GM12874 (cell line): Measurements from ENCODE around the gene LRRN4.

ENCODE experiments used
- TF ChIP-seq, protein P1 (sequence below): IDR thresholded peaks from 2 replicates; pipeline ENCODE4 v1.5.1; 2011; ENCODE audit warnings: low read depth, mild to moderate bottlenecking, control low read depth, low read length, moderate library complexity; ENCODE audit not compliant: insufficient read depth

Gene LRRN4

DNA sequence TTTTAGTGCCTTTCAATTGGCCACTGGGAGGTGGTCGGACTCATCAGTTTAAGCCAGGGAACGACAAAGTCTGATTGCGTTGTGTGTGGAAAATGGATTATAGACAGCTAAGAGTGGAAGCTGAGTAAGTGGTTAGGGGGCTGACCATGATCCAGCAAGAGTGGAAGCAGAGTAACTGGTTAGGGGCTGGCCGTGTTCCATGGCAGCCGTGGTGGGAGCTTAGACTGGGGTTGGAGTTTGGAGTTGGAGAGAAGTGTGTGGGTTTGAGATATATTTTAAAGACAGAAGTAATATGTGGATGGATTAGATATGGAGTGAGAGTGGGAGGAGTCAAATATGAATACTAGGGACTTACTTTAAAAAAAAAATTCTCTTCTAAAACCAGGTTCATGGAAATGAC is 41.7 kb downstream of the LRRN4 start:
- TF ChIP-seq, protein P1, sequence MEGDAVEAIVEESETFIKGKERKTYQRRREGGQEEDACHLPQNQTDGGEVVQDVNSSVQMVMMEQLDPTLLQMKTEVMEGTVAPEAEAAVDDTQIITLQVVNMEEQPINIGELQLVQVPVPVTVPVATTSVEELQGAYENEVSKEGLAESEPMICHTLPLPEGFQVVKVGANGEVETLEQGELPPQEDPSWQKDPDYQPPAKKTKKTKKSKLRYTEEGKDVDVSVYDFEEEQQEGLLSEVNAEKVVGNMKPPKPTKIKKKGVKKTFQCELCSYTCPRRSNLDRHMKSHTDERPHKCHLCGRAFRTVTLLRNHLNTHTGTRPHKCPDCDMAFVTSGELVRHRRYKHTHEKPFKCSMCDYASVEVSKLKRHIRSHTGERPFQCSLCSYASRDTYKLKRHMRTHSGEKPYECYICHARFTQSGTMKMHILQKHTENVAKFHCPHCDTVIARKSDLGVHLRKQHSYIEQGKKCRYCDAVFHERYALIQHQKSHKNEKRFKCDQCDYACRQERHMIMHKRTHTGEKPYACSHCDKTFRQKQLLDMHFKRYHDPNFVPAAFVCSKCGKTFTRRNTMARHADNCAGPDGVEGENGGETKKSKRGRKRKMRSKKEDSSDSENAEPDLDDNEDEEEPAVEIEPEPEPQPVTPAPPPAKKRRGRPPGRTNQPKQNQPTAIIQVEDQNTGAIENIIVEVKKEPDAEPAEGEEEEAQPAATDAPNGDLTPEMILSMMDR, result no peak

DNA sequence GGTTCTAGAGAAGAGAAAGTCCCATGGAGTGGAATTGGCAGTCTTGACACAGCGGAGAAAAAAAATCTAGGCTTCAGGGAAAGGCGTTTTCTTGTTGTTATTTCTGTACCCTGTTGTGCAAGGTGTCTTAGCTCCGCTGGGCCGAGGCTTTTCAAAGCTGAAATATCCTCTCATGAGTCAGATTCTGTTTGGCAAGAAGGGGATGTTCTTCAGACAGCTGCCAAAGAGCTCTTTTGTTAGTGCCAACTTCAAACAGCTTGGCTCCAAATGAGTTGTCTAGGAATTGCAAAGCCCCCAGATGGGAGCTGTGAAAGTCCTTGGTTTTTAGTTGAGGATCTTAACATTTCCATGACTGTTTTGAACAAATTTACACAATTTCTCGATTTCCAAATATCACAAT is 45.6 kb downstream of the LRRN4 start:
- TF ChIP-seq, protein P1, result no peak

DNA sequence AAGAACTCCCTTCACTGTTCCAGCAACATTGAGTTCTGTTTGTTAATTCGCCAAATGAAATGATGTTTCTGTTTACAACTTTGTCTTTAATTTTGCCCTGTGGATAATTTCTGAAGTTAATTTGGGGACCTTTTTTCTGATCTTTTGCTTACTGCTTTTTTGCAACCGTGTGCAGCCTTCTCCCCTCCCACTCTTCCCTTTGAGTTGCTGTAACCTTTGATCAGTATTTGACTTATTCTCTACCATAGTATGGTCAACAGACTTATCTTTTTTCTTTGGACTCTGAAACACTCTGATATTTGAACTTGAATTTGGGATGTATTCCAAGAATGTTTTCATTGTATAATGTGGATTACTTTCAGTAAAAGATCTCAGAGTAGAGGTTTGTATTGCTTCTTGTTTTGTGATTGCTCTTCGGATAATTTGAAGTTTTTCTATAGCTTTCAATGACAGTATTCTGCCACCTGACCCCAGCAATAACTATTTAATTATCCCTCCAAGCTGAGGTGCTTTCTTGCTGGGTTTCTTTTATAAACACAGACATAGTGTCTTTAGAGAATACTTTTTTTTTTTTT is 46.2 kb downstream of the LRRN4 start:
- TF ChIP-seq, protein P1, result no peak

DNA sequence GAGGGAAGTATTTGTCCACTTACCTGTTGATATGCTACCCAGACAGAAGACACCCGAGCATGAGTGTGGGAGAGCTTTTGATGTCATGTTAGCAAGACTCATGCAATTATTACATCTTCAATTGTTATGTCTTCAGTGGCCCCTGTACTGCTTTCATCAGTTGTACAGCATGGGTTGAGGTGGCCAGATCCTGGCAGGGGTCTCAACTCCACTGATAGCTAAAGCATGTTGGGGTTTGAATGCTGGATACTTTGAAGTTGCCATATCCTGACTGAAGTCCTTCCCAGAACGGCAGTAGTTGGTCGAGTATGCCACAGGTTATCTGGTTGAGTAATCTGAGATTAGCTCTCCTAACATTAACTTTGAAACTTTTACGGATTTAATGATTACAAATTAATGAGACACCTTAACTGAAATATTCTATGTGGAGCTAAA is 46.7 kb downstream of the LRRN4 start:
- TF ChIP-seq, protein P1, result no peak

DNA sequence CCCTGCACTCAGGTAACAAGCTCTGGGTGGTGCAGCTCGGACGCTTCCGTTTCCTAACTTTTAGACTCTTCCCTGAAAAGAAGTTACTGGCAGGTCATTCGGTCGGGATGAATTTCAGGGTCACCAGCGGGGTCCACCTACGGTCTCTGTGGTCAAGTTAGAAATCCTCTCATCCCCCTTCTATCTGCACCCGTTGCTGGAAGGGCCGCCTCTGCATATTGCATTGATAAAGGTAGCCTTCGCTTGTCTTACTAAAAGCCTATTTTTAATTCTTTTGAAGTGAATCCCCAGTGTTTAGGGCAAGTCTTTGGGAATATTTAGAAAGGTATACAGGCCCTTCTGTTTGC is 47.3 kb downstream of the LRRN4 start:
- TF ChIP-seq, protein P1, result no peak

DNA sequence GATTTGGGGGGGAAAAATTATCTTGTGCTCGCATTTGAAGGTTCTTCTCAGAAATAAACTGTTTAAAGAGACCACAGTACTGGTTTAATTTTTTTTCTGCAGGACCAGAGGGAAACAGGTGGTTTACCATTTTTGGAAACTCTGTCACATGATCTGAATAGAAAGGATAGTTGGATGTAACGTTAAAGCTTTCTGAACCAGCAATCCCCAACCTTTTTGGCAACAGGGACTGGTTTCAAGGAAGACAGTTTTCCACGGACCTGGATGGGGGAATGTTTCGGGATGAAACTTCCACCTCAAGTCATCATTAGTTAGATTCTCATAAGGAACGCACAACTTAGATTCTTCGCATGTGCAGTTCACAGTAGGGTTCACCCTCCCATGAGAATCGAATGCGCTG is 53.0 kb downstream of the LRRN4 start:
- TF ChIP-seq, protein P1, result no peak

DNA sequence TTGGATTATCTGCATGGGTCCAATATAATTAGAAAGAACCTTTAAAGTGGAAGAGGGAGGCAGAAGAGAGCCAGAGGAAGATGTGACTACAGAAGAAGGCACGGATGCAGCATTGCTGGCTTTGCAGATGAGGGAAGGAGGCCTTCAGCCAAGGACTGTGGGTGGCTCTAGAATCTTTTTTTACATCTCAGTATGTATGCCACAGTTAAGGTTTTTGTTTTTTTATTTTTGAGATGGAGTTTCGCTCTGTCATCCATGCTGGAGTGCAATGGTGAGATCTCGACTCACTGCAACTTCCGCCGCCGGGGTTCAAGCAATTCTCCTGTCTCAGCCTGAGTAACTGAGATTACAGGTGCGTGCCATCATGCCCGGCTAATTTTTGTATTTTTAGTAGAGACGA is 54.1 kb downstream of the LRRN4 start:
- TF ChIP-seq, protein P1, result no peak
